A549 (cell line): ENCODE results near the gene KLHDC8B. TPM values are rescaled to one million over a fixed set of nuclear protein-coding genes. Genes with fewer than 3 reads are reported as not detected.
A peak's percentile ranks its signal among the peaks of the same experiment; 100 is the strongest.

Source experiments
- ATAC-seq, 2 experiments: fragments of 200-7000 bp in 1 of 2; fragments of >200 bp in 1 of 2; cut with Nextera tagmentation in 1 of 2; cut with Tn5 transposase in 1 of 2; 3 replicates each; pipeline versions ENCODE4 v1.8.0 to v1.9.1; 2018 to 2020; ENCODE audit warnings: mild to moderate bottlenecking in 1 of 2, moderate library complexity in 1 of 2
- CTCF ChIA-PET: fragments of 300-600 bp; sonication (Branson Sonifier 250); formaldehyde crosslinking; extraction: SDS; loops from one replicate; lab custom pipeline; 2021; ENCODE audit warnings: antibody characterized with exemption, inconsistent platforms; lab: Yijun Ruan, JAX
- POLR2A ChIA-PET: fragments of 350-600 bp; formaldehyde crosslinking; extraction: SDS; loops from one replicate; lab custom pipeline; 2021; ENCODE audit warnings: antibody characterized with exemption, inconsistent platforms; lab: Yijun Ruan, JAX
- DNase-seq, 2 experiments: peaks; one replicate each; pipeline versions ENCODE4 v3.0.0 to v3.0.0-alpha.2; 2011 to 2016; ENCODE audit warnings: low read depth in 1 of 2, low spot score in 1 of 2
- FAIRE-seq: peaks from 2 replicates; lab custom pipeline; 2011; peaks lifted over from hg19 to GRCh38; lab: Jason Lieb, UNC
- H3K27ac ChIP-seq, 2 experiments: fragments of >200 bp; sonication (Bioruptor Twin); formaldehyde crosslinking; 3 replicates each; pipeline ENCODE4 v1.5.1; 2016 to 2017
- H3K4me1 ChIP-seq: fragments of >200 bp; sonication (Bioruptor Twin); formaldehyde crosslinking; 3 replicates; pipeline ENCODE4 v1.6.1; 2016
- H3K4me2 ChIP-seq: fragments of >200 bp; sonication (Bioruptor Twin); formaldehyde crosslinking; 3 replicates; pipeline ENCODE4 v1.6.1; 2016
- H3K4me3 ChIP-seq: fragments of >200 bp; sonication (Bioruptor Twin); formaldehyde crosslinking; 3 replicates; pipeline ENCODE4 v1.5.1; 2016
- H3K9me3 ChIP-seq: fragments of >200 bp; sonication (Bioruptor Twin); formaldehyde crosslinking; 3 replicates; pipeline ENCODE4 v1.6.1; 2016
- ATOH8 ChIP-seq: fragments of 250-450 bp; sonication (Bioruptor Pico); IDR thresholded peaks from 2 replicates; pipeline ENCODE4 v1.5.0; 2020; ENCODE audit warnings: low read depth, mild to moderate bottlenecking, moderate library complexity
- BCL3 ChIP-seq: fragments of >200 bp; sonication (Bioruptor Twin); formaldehyde crosslinking; IDR thresholded peaks from 3 replicates; pipeline ENCODE4 v1.6.1; 2016
- CBX8 ChIP-seq: fragments of 200-600 bp; sonication (generic); IDR thresholded peaks from 2 replicates; pipeline ENCODE4 v1.6.1; 2016
- CHD4 ChIP-seq: fragments of 200-600 bp; sonication (generic); IDR thresholded peaks from 2 replicates; pipeline ENCODE4 v1.6.1; 2016; ENCODE audit warnings: antibody characterized with exemption, mild to moderate bottlenecking, borderline replicate concordance
- CTCF ChIP-seq: fragments of >200 bp; sonication (Bioruptor Twin); formaldehyde crosslinking; IDR thresholded peaks from 3 replicates; pipeline ENCODE4 v1.5.1; 2016
- ELK1 ChIP-seq: fragments of 150-350 bp; IDR thresholded peaks from 2 replicates; pipeline ENCODE4 v1.6.1; 2014; ENCODE audit warnings: low read depth, mild to moderate bottlenecking, low read length
- FOSL2 ChIP-seq, 2 experiments: fragments of 450-650 bp in 1 of 2; fragments of >200 bp in 1 of 2; sonication (Bioruptor Twin) in 1 of 2; formaldehyde crosslinking; IDR thresholded peaks; 2 replicates each; pipeline versions ENCODE4 v1.5.0 to v1.6.1; 2016 to 2020; ENCODE audit warnings: mild to moderate bottlenecking in 1 of 2, moderate library complexity in 1 of 2
- FOXS1 ChIP-seq: fragments of 250-450 bp; sonication (Bioruptor Pico); IDR thresholded peaks from 2 replicates; pipeline ENCODE4 v1.5.0; 2020; ENCODE audit warnings: mild to moderate bottlenecking, moderate library complexity
- GATA3 ChIP-seq: IDR thresholded peaks from 2 replicates; pipeline ENCODE4 v1.6.1; 2012; ENCODE audit warnings: borderline replicate concordance
- HEYL ChIP-seq: fragments of 250-450 bp; sonication (Bioruptor Pico); IDR thresholded peaks from 2 replicates; pipeline ENCODE4 v1.8.0; 2021; ENCODE audit warnings: mild to moderate bottlenecking, moderate library complexity
- HMGXB4 ChIP-seq: fragments of 250-450 bp; sonication (Bioruptor Pico); IDR thresholded peaks from 2 replicates; pipeline ENCODE4 v1.5.0; 2021; ENCODE audit warnings: mild to moderate bottlenecking, moderate library complexity, borderline replicate concordance
- HOXA7 ChIP-seq: fragments of 250-450 bp; sonication (Bioruptor Pico); IDR thresholded peaks from 2 replicates; pipeline ENCODE4 v1.5.0; 2020; ENCODE audit warnings: mild to moderate bottlenecking, moderate library complexity
- HOXB13 ChIP-seq: fragments of 250-450 bp; sonication (Bioruptor Pico); IDR thresholded peaks from 2 replicates; pipeline ENCODE4 v1.5.0; 2020; ENCODE audit warnings: low read depth, mild to moderate bottlenecking, moderate library complexity
- JUNB ChIP-seq: fragments of >200 bp; sonication (Bioruptor Twin); formaldehyde crosslinking; IDR thresholded peaks from 2 replicates; pipeline ENCODE4 v1.6.1; 2016
- KDM5A ChIP-seq: fragments of 200-600 bp; sonication (generic); IDR thresholded peaks from 2 replicates; pipeline ENCODE4 v1.6.1; 2016; ENCODE audit warnings: antibody characterized with exemption, mild to moderate bottlenecking
- MAZ ChIP-seq: fragments of 150-350 bp; IDR thresholded peaks from 2 replicates; pipeline ENCODE4 v1.6.1; 2014; ENCODE audit warnings: antibody characterized with exemption, low read depth, low read length, borderline replicate concordance
- MYC ChIP-seq: IDR thresholded peaks from 2 replicates; pipeline ENCODE4 v1.6.1; 2012; ENCODE audit warnings: mild to moderate bottlenecking, inconsistent platforms, low read length, improper control_type of control experiment, borderline replicate concordance
- PHF8 ChIP-seq: fragments of 200-600 bp; sonication (generic); IDR thresholded peaks from 2 replicates; pipeline ENCODE4 v1.6.1; 2016; ENCODE audit warnings: low read depth, mild to moderate bottlenecking, antibody characterized with exemption, moderate library complexity, borderline replicate concordance
- TFCP2L1 ChIP-seq: fragments of 250-450 bp; sonication (Bioruptor Pico); IDR thresholded peaks from 2 replicates; pipeline ENCODE4 v1.5.0; 2021; ENCODE audit warnings: mild to moderate bottlenecking
- TP53 ChIP-seq: fragments of 250-450 bp; sonication (Bioruptor Pico); IDR thresholded peaks from 2 replicates; pipeline ENCODE4 v1.5.0; 2021; ENCODE audit warnings: mild to moderate bottlenecking, moderate library complexity
- USF2 ChIP-seq: fragments of 450-650 bp; IDR thresholded peaks from 2 replicates; pipeline ENCODE4 v1.6.1; 2014; ENCODE audit warnings: antibody characterized with exemption
- ZNF302 ChIP-seq: fragments of 250-450 bp; sonication (Bioruptor Pico); IDR thresholded peaks from 2 replicates; pipeline ENCODE4 v1.9.0; 2021; ENCODE audit warnings: inconsistent platforms, mild to moderate bottlenecking, moderate library complexity
- WGBS: methylation state at CpG from one replicate; pipeline ENCODE4 v1.1.6; 2017; ENCODE audit errors: missing lambda C conversion rate; 5-methylcytosine and 5-hydroxymethylcytosine counted together
- polyA plus RNA-seq, 4 experiments: library from polyadenylated mRNA; depleted of rRNA in 3 of 4; stranded (reverse); fragments of >200 nt; fragmentation: RNase III in 1 of 4; extraction: RNeasy Plus Mini Kit Qiagen cat#74134 plus additional on column Dnase treatment in 1 of 4; gene quantifications; 2 replicates in 3 of 4; 3 replicates in 1 of 4; pipeline ENCODE4 v1.2.3, GENCODE V29; 2011 to 2017

KLHDC8B gene
- polyA plus RNA-seq, 2 of the 4 experiments (the other 2 are of a cell fraction): 7.4 to 9.9 TPM

GRCh38 chr3:49164983-49165720 lies 6.2 kb upstream of the KLHDC8B start:
- Histone ChIP-seq H3K9me3 (peaks cover 9% of the 10 kb centered on the region), H3K4me1 (peaks cover 12% of the 10 kb centered on the region; the same call in 2 of the 3 replicates), H3K4me3 (peak overlapping the region; percentile 96), H3K27ac (peak overlapping the region; percentile 95 to 100), H3K4me2 (peak overlapping the region; percentile 100)
- POLR2A ChIA-PET: no interaction called here
- ATAC-seq: no peak
- FAIRE-seq: no peak
- DNase-seq: no peak
- TF ChIP-seq CHD4 (no peak), CTCF (no peak), USF2 (no peak), JUNB (no peak), FOSL2 (IDR thresholded peaks at IDR 0.05) (no peak), FOSL2 (CRISPR knock-in tag; IDR thresholded peaks at IDR 0.05) (no peak), ATOH8 (CRISPR knock-in tag) (no peak), KDM5A (no peak)
- CTCF ChIA-PET: interaction anchor here (1.6 kb wide), 1 partner anchor 32 kb away, joined by 3 read pairs; no protein-coding TSS in a partner anchor
- 90% methylated on average over 2 of the region's 6 CpGs for whole genome bisulfite sequencing

- ChIA-PET CTCF (interaction anchor here (1.3 kb wide), 1 partner anchor 283 kb away, joined by 4 read pairs; no protein-coding TSS in a partner anchor), POLR2A (no interaction called here)
- Histone ChIP-seq H3K4me3 (peak within 1 kb of the TSS; percentile 96), H3K4me2 (peak within 1 kb of the TSS; percentile 100), H3K27ac (peak within 1 kb of the TSS; percentile 95 to 100), H3K4me1 (peaks cover 17% of the 10 kb centered on the region; the same call in 2 of the 3 replicates), H3K9me3 (peaks cover 9% of the 10 kb centered on the region)
- no peak for FAIRE-seq
- 2% methylated on average over 27 of the region's 69 CpGs for WGBS
- peak; percentile 61 to 62 for DNase-seq
- peak; percentile 76 to 78 for ATAC-seq
- TF ChIP-seq MAZ (no peak), ZNF302 (CRISPR knock-in tag) (no peak), HOXA7 (CRISPR knock-in tag) (no peak), FOXS1 (no peak), CBX8 (no peak), HOXB13 (no peak), BCL3 (0 out of 3 replicates have a peak, but pooled peaks have one; percentile 45), HMGXB4 (CRISPR knock-in tag) (no peak), GATA3 (no peak), HEYL (CRISPR knock-in tag) (no peak), TFCP2L1 (CRISPR knock-in tag) (no peak), TP53 (no peak), ELK1 (no peak), MYC (no peak), PHF8 (0 out of 2 replicates have a peak, but pooled peaks have one; percentile 26)
Measured at GRCh38 chr3:49165771-49166751, 5.3 kb upstream of the KLHDC8B start, which contains the start of gene CCDC71. Gene CCDC71 (minus strand): TSS chr3:49166331. CDS start chr3:49164208, 2,123 bp downstream.
